ENCODE results near the gene DUSP18. TPM values are rescaled to one million over a fixed set of nuclear protein-coding genes. Genes with fewer than 3 reads are reported as not detected.
"Not testable (repeated sequence)": the region's sequence is repeated elsewhere in the genome, so short reads cannot be mapped to it uniquely, and the experiment has no call there.

The DUSP18 gene
- 10 to 100 TPM; 10.5 to 12.8 TPM for total RNA-seq

GRCh38 chr22:30667494-30668385, at the start of gene DUSP18:
Gene DUSP18 (minus strand): TSS chr22:30667875. CDS start chr22:30664003, 3,872 bp downstream.
- H3K9me3 Mint-ChIP-seq = no peaks in the 10 kb centered on the region
- POLR2A ChIA-PET = interaction anchor here (0.9 to 2.1 kb wide), 2 partner anchors 17 to 33 kb away, joined by 4 to 13 read pairs; partner anchors contain the start of gene SLC35E4
- H3K4me1 Mint-ChIP-seq = peaks cover 14% of the 10 kb centered on the region
- peaks cover 15% of the 10 kb centered on the region for H3K27me3 Mint-ChIP-seq
- DNase-seq (peak; percentile 96), ATAC-seq (ENCODE audit: low read depth) (peak; percentile 94)
- H3K4me3 Mint-ChIP-seq = peak within 1 kb of the TSS; percentile 99
- peaks cover 4% of the 10 kb centered on the region for H3K36me3 Mint-ChIP-seq
- peak within 1 kb of the TSS; percentile 79 for H3K27ac Mint-ChIP-seq

- no peaks in the 10 kb centered on the region for H3K9me3 Mint-ChIP-seq
- H3K4me1 Mint-ChIP-seq = peaks cover 3% of the 10 kb centered on the region
- H3K27me3 Mint-ChIP-seq = peaks cover 2% of the 10 kb centered on the region
- no peak overlapping the region for H3K27ac Mint-ChIP-seq
- no peaks in the 10 kb centered on the region for H3K36me3 Mint-ChIP-seq
- POLR2A ChIA-PET = no interaction called here
- ATAC-seq (ENCODE audit: low read depth) (no peak), DNase-seq (no peak)
- no peak overlapping the region for H3K4me3 Mint-ChIP-seq
These were observed 46.4 kb upstream of the DUSP18 start for GRCh38 chr22:30714062-30714461.

GRCh38 chr22:30712094-30712493, 44.4 kb upstream of the DUSP18 start:
- H3K36me3 Mint-ChIP-seq = no peaks in the 10 kb centered on the region
- no peaks in the 10 kb centered on the region for H3K27me3 Mint-ChIP-seq
- peaks cover 3% of the 10 kb centered on the region for H3K4me1 Mint-ChIP-seq
- no peak overlapping the region for H3K4me3 Mint-ChIP-seq
- DNase-seq (no peak), ATAC-seq (ENCODE audit: low read depth) (no peak)
- POLR2A ChIA-PET = no interaction called here
- H3K9me3 Mint-ChIP-seq = no peaks in the 10 kb centered on the region
- no peak overlapping the region for H3K27ac Mint-ChIP-seq

- H3K4me3 Mint-ChIP-seq; ATAC-seq (ENCODE audit: low read depth); POLR2A ChIA-PET; H3K9me3 Mint-ChIP-seq; DNase-seq; H3K36me3 Mint-ChIP-seq; H3K27ac Mint-ChIP-seq; H3K27me3 Mint-ChIP-seq: not testable (repeated sequence)
- H3K4me1 Mint-ChIP-seq = peaks cover 13% of the 10 kb centered on the region
These were observed 42.3 kb upstream of the DUSP18 start for GRCh38 chr22:30709980-30710379.

- ATAC-seq (ENCODE audit: low read depth) (no peak), DNase-seq (no peak)
- no peaks in the 10 kb centered on the region for H3K36me3 Mint-ChIP-seq
- H3K4me1 Mint-ChIP-seq = peaks cover 13% of the 10 kb centered on the region
- no peak overlapping the region for H3K4me3 Mint-ChIP-seq
- peak overlapping the region; percentile 21 for H3K27ac Mint-ChIP-seq
- H3K9me3 Mint-ChIP-seq = no peaks in the 10 kb centered on the region
- H3K27me3 Mint-ChIP-seq = peaks cover 5% of the 10 kb centered on the region
- POLR2A ChIA-PET = no interaction called here
These were observed 38.3 kb upstream of the DUSP18 start for GRCh38 chr22:30705710-30706651.

- Mint-ChIP-seq H3K27ac (no peak overlapping the region), H3K9me3 (no peaks in the 10 kb centered on the region), H3K4me3 (no peak overlapping the region), H3K4me1 (peaks cover 10% of the 10 kb centered on the region), H3K27me3 (peaks cover 5% of the 10 kb centered on the region), H3K36me3 (no peaks in the 10 kb centered on the region)
- ATAC-seq (ENCODE audit: low read depth) = no peak
- POLR2A ChIA-PET = no interaction called here
- no peak for DNase-seq
These were observed 37.3 kb upstream of the DUSP18 start for GRCh38 chr22:30704978-30705377.

- POLR2A ChIA-PET = interaction anchor here (1.1 kb wide), 1 partner anchor 17 kb away, joined by 3 read pairs; no protein-coding TSS in a partner anchor
- peaks cover 7% of the 10 kb centered on the region for H3K27me3 Mint-ChIP-seq
- H3K9me3 Mint-ChIP-seq = no peaks in the 10 kb centered on the region
- no peaks in the 10 kb centered on the region for H3K36me3 Mint-ChIP-seq
- ATAC-seq (ENCODE audit: low read depth) = no peak
- no peak for DNase-seq
- H3K4me3 Mint-ChIP-seq = no peak overlapping the region
- peaks cover 10% of the 10 kb centered on the region for H3K4me1 Mint-ChIP-seq
- H3K27ac Mint-ChIP-seq = no peak overlapping the region
These were observed 35.2 kb upstream of the DUSP18 start for GRCh38 chr22:30702856-30703255.

GRCh38 chr22:30701872-30702271, 34.2 kb upstream of the DUSP18 start:
- Mint-ChIP-seq H3K36me3 (no peaks in the 10 kb centered on the region), H3K4me1 (peaks cover 10% of the 10 kb centered on the region), H3K9me3 (no peaks in the 10 kb centered on the region), H3K4me3 (no peak overlapping the region), H3K27me3 (peaks cover 15% of the 10 kb centered on the region), H3K27ac (no peak overlapping the region)
- DNase-seq = no peak
- no peak for ATAC-seq (ENCODE audit: low read depth)
- POLR2A ChIA-PET = interaction anchor here (1.1 kb wide), 1 partner anchor 16 kb away, joined by 3 read pairs; no protein-coding TSS in a partner anchor

- ATAC-seq (ENCODE audit: low read depth) = no peak
- H3K9me3 Mint-ChIP-seq = no peaks in the 10 kb centered on the region
- peaks cover 39% of the 10 kb centered on the region for H3K27me3 Mint-ChIP-seq
- no peak for DNase-seq
- POLR2A ChIA-PET = no interaction called here
- H3K36me3 Mint-ChIP-seq = no peaks in the 10 kb centered on the region
- no peak overlapping the region for H3K27ac Mint-ChIP-seq
- H3K4me3 Mint-ChIP-seq = no peak overlapping the region
- peaks cover 3% of the 10 kb centered on the region for H3K4me1 Mint-ChIP-seq
These were observed 30.3 kb upstream of the DUSP18 start for GRCh38 chr22:30697975-30698374.

- no peak overlapping the region for H3K27ac Mint-ChIP-seq
- ATAC-seq (ENCODE audit: low read depth) (no peak), DNase-seq (no peak)
- POLR2A ChIA-PET = no interaction called here
- peaks cover 46% of the 10 kb centered on the region for H3K27me3 Mint-ChIP-seq
- peaks cover 3% of the 10 kb centered on the region for H3K4me1 Mint-ChIP-seq
- H3K9me3 Mint-ChIP-seq = no peaks in the 10 kb centered on the region
- H3K36me3 Mint-ChIP-seq = no peaks in the 10 kb centered on the region
- H3K4me3 Mint-ChIP-seq = peak overlapping the region; percentile 31
These were observed 28.4 kb upstream of the DUSP18 start for GRCh38 chr22:30695871-30696655.

- ATAC-seq (ENCODE audit: low read depth) (no peak), DNase-seq (peak; percentile 27)
- Mint-ChIP-seq H3K4me1 (peaks cover 3% of the 10 kb centered on the region), H3K9me3 (no peaks in the 10 kb centered on the region), H3K4me3 (peak overlapping the region; percentile 31), H3K27me3 (peaks cover 46% of the 10 kb centered on the region), H3K36me3 (no peaks in the 10 kb centered on the region), H3K27ac (no peak overlapping the region)
- POLR2A ChIA-PET = no interaction called here
These were observed 27.7 kb upstream of the DUSP18 start for GRCh38 chr22:30695351-30695851.

- Mint-ChIP-seq H3K27ac (no peak within 1 kb of the TSS), H3K4me3 (peak within 1 kb of the TSS; percentile 90), H3K4me1 (peaks cover 3% of the 10 kb centered on the region), H3K36me3 (no peaks in the 10 kb centered on the region), H3K27me3 (peaks cover 46% of the 10 kb centered on the region), H3K9me3 (no peaks in the 10 kb centered on the region)
- POLR2A ChIA-PET = interaction anchor here (0.6 kb wide), 1 partner anchor 45 kb away, joined by 3 read pairs; no protein-coding TSS in a partner anchor
- peak; percentile 52 for DNase-seq
- peak; percentile 43 for ATAC-seq (ENCODE audit: low read depth)
These were observed 27.1 kb upstream of the DUSP18 start, which contains the start of gene OSBP2 for GRCh38 chr22:30694640-30695350. Gene OSBP2 (plus strand): TSS chr22:30694874. CDS start chr22:30694910, 36 bp downstream.
